ENCODE results near the gene XRN2.

XRN2 gene

GRCh38 chr20:21279706-21280521 is 23.2 kb upstream of the XRN2 start:
- TF ChIP-seq CTCF (IDR thresholded peaks at IDR 0.05; ENCODE audit: borderline replicate concordance, insufficient read depth, low read depth, low read length), result no peak
- no peak overlapping the region for H3K4me3 ChIP-seq (ENCODE audit: low read depth, low read length)

- no peak overlapping the region for H3K4me3 ChIP-seq (ENCODE audit: low read depth, low read length)
- no peak for TF ChIP-seq CTCF (IDR thresholded peaks at IDR 0.05; ENCODE audit: borderline replicate concordance, insufficient read depth, low read depth, low read length)
Measured at GRCh38 chr20:21280522-21281016, 22.6 kb upstream of the XRN2 start.

GRCh38 chr20:21286775-21287174 is 16.4 kb upstream of the XRN2 start:
- H3K4me3 ChIP-seq (ENCODE audit: low read depth, low read length), result no peak overlapping the region
- no peak for TF ChIP-seq CTCF (IDR thresholded peaks at IDR 0.05; ENCODE audit: borderline replicate concordance, insufficient read depth, low read depth, low read length)

- no peak for TF ChIP-seq CTCF (IDR thresholded peaks at IDR 0.05; ENCODE audit: borderline replicate concordance, insufficient read depth, low read depth, low read length)
- no peak overlapping the region for H3K4me3 ChIP-seq (ENCODE audit: low read depth, low read length)
Measured at GRCh38 chr20:21288587-21289370, 14.4 kb upstream of the XRN2 start.

GRCh38 chr20:21289651-21290050 is 13.5 kb upstream of the XRN2 start:
- H3K4me3 ChIP-seq (ENCODE audit: low read depth, low read length), result no peak overlapping the region
- no peak for TF ChIP-seq CTCF (IDR thresholded peaks at IDR 0.05; ENCODE audit: borderline replicate concordance, insufficient read depth, low read depth, low read length)

- no peak for TF ChIP-seq CTCF (IDR thresholded peaks at IDR 0.05; ENCODE audit: borderline replicate concordance, insufficient read depth, low read depth, low read length)
- no peak overlapping the region for H3K4me3 ChIP-seq (ENCODE audit: low read depth, low read length)
Measured at GRCh38 chr20:21291026-21291425, 12.1 kb upstream of the XRN2 start.
